ENCODE data around the gene KMT2B.

DNA sequence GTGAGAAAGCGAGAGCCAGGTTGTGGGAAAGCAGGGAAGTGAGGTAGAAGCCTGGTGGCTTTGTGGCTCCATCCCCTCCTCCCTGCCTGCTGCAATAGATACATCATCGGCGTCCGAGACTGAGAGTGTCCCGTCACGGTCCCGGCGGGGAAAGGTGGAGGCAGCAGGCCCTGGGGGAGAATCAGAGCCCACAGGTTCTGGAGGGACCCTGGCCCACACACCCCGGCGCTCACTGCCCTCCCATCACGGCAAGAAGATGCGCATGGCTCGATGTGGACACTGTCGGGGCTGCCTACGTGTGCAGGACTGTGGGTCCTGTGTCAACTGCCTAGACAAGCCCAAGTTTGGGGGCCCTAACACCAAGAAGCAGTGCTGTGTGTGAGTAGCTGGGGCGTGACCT is 5.1 kb downstream of the KMT2B start:
- TF ChIP-seq, protein P1, sequence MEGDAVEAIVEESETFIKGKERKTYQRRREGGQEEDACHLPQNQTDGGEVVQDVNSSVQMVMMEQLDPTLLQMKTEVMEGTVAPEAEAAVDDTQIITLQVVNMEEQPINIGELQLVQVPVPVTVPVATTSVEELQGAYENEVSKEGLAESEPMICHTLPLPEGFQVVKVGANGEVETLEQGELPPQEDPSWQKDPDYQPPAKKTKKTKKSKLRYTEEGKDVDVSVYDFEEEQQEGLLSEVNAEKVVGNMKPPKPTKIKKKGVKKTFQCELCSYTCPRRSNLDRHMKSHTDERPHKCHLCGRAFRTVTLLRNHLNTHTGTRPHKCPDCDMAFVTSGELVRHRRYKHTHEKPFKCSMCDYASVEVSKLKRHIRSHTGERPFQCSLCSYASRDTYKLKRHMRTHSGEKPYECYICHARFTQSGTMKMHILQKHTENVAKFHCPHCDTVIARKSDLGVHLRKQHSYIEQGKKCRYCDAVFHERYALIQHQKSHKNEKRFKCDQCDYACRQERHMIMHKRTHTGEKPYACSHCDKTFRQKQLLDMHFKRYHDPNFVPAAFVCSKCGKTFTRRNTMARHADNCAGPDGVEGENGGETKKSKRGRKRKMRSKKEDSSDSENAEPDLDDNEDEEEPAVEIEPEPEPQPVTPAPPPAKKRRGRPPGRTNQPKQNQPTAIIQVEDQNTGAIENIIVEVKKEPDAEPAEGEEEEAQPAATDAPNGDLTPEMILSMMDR (IDR thresholded peaks at IDR 0.05; ENCODE audit: low read depth, low read length), result no peak
- no peak for TF ChIP-seq EZH2phosphoT487 (IDR thresholded peaks at IDR 0.05; ENCODE audit: low read depth)

Measured in OCI-LY3 (cell line).